GM21390 (cell line): Measurements from ENCODE around the gene ALG12.

Experiments used
- ATAC-seq: cut with Tn5 transposase; IDR thresholded peaks from one replicate; pipeline ENCODE4 v1.9.1; 2021; ENCODE audit not compliant: unreplicated experiment

Gene ALG12

GRCh38 chr22:49913446-49913845 lies 4.8 kb downstream of the ALG12 start:
- no peak for ATAC-seq

GRCh38 chr22:49913026-49913425 lies 5.2 kb downstream of the ALG12 start:
- no peak for ATAC-seq

DNA sequence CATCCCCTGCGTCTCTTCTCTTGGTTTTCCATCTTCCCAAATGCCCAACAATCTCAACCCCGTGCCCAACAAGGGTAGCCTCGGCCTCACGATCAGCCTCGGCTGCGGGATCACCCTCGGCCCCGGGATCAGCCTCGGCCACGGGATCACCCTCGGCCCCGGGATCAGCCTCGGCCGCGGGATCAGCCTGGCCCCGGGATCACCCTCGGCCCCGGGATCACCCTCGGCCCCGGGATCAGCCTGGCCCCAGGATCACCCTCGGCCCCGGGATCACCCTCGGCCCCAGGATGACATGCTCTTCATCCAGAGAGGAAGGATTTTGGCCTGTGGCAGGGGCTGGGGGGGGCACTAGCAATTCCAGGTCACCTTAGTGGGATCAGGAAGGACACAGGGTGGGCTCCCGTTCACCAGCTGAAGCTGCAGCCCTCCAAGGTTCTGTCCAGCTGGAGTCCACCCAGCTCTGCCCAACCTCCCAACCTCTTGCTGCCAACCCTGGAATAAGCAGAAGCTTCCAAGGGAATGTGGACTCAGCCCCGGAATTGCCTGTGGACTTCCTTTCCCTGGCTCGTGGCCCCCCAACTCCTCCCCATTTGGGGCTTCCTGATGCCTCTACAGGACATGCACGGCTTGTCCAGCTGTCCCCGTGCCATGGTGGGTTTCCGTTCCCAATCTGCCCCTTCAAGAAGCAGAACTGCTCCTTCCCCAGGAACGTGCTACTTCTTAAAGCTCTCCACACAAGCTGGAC lies 6.2 kb downstream of the ALG12 start:
- no peak for ATAC-seq

DNA sequence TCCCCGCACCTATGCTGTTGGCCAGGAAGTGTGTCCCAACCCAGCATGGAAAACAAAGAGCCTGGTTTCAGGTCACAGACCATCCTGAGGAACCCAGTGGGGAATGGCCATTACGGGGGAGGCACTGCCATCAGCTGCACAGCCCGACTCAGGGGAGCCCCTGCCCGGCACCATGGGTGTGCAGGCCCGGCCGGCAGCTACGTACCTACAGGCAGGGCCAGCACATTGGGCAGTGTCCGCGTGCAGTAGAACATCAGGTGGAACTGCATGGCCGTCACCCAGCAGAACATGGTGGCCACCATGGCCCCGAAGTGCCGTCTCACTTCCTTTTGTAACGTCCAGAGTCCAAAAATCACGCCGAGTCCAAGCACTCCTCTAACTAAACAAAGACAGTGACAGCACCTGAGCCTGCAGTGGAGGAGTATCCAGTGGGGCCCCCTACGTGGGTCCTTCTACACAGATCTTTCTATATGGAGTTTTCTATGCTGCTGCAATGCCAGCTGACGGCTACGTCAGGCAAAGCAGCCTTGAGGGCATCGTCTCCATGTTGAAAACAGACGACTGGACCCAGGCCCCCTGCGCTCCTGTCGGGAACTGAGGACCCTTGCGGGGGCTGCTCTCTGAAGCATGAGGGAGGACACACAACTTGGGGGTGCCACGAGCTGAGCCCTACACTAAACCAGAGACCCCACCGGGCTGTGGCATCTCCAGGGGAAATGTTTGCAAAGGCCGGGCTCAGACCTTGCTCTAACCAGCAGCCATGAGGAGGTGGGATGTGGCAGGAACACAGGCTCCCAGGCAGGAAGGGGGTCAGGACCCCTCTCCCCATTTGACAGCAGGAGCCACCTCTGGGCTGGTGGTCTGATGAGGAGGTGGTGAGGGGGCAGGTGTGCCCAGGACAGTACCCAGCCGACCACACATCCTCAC lies 7.7 kb downstream of the ALG12 start:
- ATAC-seq, result no peak

- ATAC-seq, result no peak
Measured at GRCh38 chr22:49909476-49910205, 8.6 kb downstream of the ALG12 start.

DNA sequence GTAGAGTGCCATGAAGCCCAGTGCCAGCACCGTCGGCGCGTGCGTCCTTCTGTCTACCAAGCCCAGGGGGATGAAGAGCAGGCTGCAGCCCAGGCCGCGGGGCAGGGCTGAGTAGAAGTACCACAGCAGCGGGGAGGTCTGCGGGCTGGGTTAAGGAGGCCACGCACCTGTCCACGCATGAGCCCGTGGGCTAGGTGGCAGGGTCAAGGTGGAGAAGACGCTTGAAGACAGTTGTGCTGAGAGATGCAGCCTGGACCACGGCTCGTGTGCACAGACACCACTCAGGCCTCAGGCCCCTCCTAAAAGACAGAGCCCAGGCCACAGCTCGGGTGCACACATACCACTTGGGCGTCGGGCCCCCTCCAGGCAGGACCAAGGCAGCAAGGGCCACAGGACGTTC lies 10.4 kb downstream of the ALG12 start:
- ATAC-seq, result no peak

DNA sequence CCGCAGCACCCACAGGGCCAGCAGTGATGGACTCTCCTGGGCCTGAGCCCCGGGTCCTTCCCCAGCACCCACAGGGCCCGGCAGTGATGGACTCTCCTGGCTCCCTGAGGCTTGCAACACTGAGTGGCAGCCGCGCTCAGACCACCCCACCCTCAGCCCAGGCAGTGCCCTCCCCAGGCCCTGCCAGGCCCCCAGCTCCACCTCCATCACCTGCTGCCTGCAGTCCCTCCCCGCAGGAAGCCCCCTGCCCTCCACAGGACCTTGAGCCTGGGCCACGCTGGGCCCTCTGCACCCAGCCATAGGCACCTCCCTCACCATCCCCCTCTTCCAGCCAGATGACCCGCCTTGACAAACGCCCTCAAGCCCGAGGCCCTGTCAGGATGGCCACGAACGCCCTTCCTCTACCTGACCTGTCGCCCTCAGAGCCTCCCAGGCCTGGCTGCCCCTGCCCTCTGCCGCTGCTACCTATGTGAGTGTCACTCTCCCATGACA lies 11.4 kb downstream of the ALG12 start:
- no peak for ATAC-seq

GRCh38 chr22:49906071-49906798 lies 12.0 kb downstream of the ALG12 start:
- ATAC-seq, result no peak

GRCh38 chr22:49905465-49905864 lies 12.8 kb downstream of the ALG12 start:
- ATAC-seq, result no peak

DNA sequence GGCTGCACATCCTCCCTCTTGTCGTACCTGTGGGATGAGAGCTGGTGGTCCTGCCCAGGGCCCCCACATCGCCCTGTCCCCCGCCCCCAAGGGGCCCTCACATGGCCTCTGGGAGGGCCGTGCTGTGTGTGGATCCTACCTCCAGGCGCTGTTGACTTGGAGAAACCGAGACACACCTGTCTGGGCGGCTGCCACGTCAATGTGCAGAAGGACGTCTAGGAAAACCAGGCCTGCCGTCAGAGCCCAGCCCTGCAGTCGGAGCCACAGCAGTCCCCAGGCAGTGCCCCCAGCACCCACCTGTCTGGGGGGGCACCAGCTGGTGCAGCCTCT lies 14.2 kb downstream of the ALG12 start:
- no peak for ATAC-seq

- no peak for ATAC-seq
Measured at GRCh38 chr22:49903322-49904039, 14.8 kb downstream of the ALG12 start.

- ATAC-seq, result no peak
Measured at GRCh38 chr22:49901457-49901856, 16.8 kb downstream of the ALG12 start.

GRCh38 chr22:49900441-49901230 lies 17.6 kb downstream of the ALG12 start:
- ATAC-seq, result no peak

DNA sequence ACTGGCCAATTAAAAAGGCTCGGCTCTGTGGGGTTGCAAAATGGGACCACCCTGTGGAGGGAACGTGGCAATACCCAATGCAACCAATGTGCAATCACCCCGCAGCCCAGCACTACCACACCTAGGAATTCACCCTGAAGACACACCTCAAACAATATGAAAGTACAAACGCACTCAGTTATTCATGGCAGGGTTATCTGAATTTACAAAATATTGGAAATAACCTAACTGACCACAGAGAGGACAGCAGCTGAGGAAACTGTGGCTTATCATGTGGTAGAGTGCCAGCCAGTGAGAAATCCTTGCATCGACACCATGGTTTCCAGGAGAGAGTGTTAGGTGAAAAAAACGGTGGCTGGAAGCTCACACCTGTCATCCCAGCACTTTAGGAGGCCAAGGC lies 18.7 kb downstream of the ALG12 start:
- no peak for ATAC-seq

DNA sequence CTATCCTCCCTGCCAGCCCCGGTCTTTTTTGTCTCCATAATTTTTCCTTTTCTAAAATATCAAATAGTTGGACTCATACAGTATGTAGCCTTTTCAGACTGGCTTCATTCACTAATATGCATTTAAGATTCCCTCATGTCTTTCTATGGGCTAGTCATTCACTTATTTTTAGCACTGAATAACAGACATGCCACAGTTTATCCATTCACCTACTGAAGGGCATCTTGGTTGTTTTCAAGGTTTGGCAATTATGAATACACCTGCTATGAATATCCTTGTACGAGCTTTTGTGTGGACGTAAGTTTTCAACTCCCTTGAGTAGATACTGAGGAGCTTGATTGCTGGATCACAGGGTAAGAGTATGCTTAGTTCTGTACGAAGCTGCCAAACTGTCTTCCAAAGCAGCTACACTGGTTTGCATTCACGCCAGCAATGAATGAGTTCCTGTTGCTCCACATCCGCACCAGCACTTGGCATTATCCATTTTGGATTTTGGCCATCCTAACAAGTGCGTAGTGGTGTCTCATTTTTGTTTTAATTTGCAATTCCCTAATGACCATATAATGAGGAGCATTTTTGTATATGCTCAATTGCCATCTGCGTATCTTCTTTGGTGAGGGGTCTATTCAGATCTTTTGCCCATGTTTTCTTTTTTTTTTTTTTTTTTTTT lies 21.1 kb downstream of the ALG12 start:
- ATAC-seq, result no peak

DNA sequence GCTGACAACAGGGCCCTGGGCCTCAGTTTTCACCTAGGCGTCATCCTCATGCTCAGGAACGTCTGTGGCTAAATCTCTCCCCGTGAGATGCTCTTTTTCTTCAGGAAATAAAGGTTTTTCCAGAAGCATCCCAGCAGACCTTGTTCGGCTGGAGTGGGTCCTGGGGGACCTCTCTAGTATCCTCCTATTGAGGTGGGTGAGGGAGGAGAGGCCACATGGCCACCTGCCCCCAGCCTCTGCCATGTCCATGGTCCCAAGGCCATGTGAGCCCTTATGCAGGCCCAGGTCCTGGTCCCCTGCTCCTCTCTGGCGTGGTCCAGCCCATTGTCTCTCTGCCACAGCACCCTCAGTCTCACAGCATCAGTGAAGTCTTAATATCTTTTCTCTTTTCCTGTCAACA lies 22.0 kb downstream of the ALG12 start:
- no peak for ATAC-seq

DNA sequence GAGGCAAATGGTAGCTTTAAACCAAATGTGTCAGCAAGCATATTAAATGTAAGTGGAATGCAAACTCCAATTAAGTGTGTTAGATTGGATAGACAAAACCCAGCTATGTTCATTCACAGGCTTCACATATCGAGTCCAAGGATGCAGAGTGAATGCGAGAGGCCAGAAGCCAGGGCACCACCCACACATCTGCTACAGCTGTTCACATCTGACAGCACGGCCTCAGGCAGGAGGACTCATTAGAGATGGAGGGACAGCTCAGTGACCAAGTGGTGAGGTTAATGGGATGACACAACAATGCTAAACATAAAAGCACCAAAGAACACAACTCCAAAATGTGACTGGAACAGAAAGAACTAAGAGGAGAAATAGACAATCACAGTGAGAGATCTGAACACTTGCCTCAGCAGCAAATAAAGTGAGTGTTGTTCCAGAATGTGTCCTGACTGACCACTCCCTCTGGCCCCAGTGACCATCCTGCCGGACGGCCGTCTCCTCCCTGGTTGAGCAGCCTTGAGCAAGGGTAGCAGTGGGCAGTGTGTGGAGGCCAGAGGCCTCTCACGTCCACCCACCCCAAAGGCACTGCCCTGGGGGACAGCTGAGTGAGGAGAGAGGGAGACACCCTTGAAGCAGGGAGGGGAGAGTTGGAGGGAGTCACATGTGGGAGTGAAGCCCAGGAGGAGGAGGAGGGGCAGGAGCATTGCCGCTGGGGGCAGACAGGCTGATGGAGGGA lies 23.8 kb downstream of the ALG12 start:
- ATAC-seq, result no peak

DNA sequence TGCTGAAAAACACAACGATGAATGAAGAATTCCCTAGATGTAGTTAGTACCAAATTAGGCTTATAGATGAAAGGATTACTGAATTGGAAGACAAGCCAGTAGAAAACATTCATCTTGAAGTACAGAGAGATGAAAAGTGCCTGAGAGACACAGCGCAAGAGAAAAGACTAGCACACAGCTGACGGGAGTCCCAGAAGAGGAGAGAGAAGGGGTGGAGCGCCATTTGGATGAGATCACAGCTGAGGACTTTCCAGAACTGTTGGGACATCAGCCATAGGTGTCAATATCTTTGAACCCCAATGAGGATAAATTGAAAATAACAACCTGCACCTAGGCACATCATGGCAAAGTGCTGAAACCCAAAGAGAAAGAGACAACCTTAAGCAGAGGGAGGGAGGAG lies 25.2 kb downstream of the ALG12 start:
- ATAC-seq, result no peak
